ENCODE measurements around the gene SATB1. TPM values are rescaled to one million over a fixed set of nuclear protein-coding genes. Genes with fewer than 3 reads are reported as not detected.

Gene SATB1
- total and polyA plus RNA-seq, 2 of the 4 experiments (the other 2 are of a cell fraction), result 7.5 to 10.7 TPM

GRCh38 chr3:18442756-18443664 lies 17.9 kb upstream of the SATB1 start (continued):
- TF ChIP-seq ELK1 (IDR thresholded peaks at IDR 0.05; ENCODE audit: borderline replicate concordance, low read depth, low read length), result no peak

- dilution Hi-C loops (cut with HindIII; ENCODE audit: low sequenced_read_pairs, unreplicated experiment) (no loop called here), in situ Hi-C loops (cut with MboI; ENCODE audit: low sequenced_read_pairs) (no loop called here), intact Hi-C loops (cut with micrococcal nuclease) (loop anchor here (2.0 kb wide), 1 partner anchor 15 kb away; no protein-coding TSS in a partner anchor)
- no peak overlapping the region for H4K8ac ChIP-seq (ENCODE audit: low read depth in 2 of 2, low read length in 2 of 2)
- no peak overlapping the region for H2AK5ac ChIP-seq (ENCODE audit: low read depth, low read length)
- H3K4ac ChIP-seq (ENCODE audit: low read depth, low read length), result no peak overlapping the region
- POLR2A ChIA-PET (ENCODE audit: unreplicated experiment), result no interaction called here
- H2BK120ac ChIP-seq (ENCODE audit: low read depth, low read length), result no peak overlapping the region
- CTCF ChIA-PET, result interaction anchor here (0.6 kb wide), 1 partner anchor 600 kb away, joined by 3 read pairs; no protein-coding TSS in a partner anchor
- no peak overlapping the region for H3K56ac ChIP-seq (ENCODE audit: extremely low read depth, insufficient read depth, low read length)
- no peak overlapping the region for H2BK15ac ChIP-seq (ENCODE audit: low read depth, low read length)
- H3K36me3 ChIP-seq (ENCODE audit: control insufficient read depth, insufficient read depth, low read length), result no peaks in the 10 kb centered on the region
- H4K91ac ChIP-seq (ENCODE audit: insufficient read depth, low read depth, low read length), result no peak overlapping the region
- H3K27me3 ChIP-seq (ENCODE audit: control insufficient read depth, insufficient read depth, low read length), result peaks cover 30% of the 10 kb centered on the region
- TF ChIP-seq RFX5 (IDR thresholded peaks at IDR 0.05; ENCODE audit: low read depth, low read length) (no peak), RCOR1 (IDR thresholded peaks at IDR 0.05; ENCODE audit: insufficient replicate concordance, low read length) (no peak), MAZ (IDR thresholded peaks at IDR 0.05; ENCODE audit: borderline replicate concordance, low read depth, low read length) (no peak), MXI1 (IDR thresholded peaks at IDR 0.05; ENCODE audit: borderline replicate concordance, low read depth, low read length) (no peak), ELK1 (IDR thresholded peaks at IDR 0.05; ENCODE audit: borderline replicate concordance, low read depth, low read length) (no peak), POLR2A (IDR thresholded peaks at IDR 0.05; ENCODE audit: low read depth, low read length) (no peak), CHD1 (IDR thresholded peaks at IDR 0.05; ENCODE audit: low read depth, low read length) (no peak), USF2 (IDR thresholded peaks at IDR 0.05; ENCODE audit: low read depth, low read length) (no peak), CEBPB (IDR thresholded peaks at IDR 0.05; ENCODE audit: low read depth, low read length) (no peak), NFE2L2 (IDR thresholded peaks at IDR 0.05; ENCODE audit: low read depth, low read length) (no peak)
- no peak overlapping the region for H4K5ac ChIP-seq (ENCODE audit: low read depth, low read length)
- H3K23ac ChIP-seq (ENCODE audit: low read depth, low read length), result no peak overlapping the region
- H3K27ac ChIP-seq (ENCODE audit: insufficient read depth, low read length), result no peak overlapping the region
- no CpG with 5 or more reads among the region's 1 CpG for WGBS, 2 experiments (ENCODE audit: extremely low coverage in 2 of 2, insufficient read length in 1 of 2)
- no peak overlapping the region for H2AFZ ChIP-seq (replicated peaks; ENCODE audit: low read length, poor library complexity)
- ATAC-seq (ENCODE audit: low read depth), result no peak
- no peak overlapping the region for H2BK5ac ChIP-seq (ENCODE audit: low read depth, low read length, poor library complexity, severe bottlenecking)
- H3K4me3 ChIP-seq (ENCODE audit: insufficient read depth, low read depth, low read length), result no peak overlapping the region
- H3K4me1 ChIP-seq (ENCODE audit: control insufficient read depth, insufficient read depth, low read length), result no peaks in the 10 kb centered on the region
- no TSS peak for BruUV-seq (replicated peaks)
- no peak overlapping the region for H2BK20ac ChIP-seq (ENCODE audit: low read depth, low read length)
- H3K14ac ChIP-seq (replicated peaks; ENCODE audit: low read depth, low read length), result no peak overlapping the region
- no peak overlapping the region for H2AK9ac ChIP-seq (replicated peaks; ENCODE audit: low read depth, low read length, poor library complexity)
- no peak overlapping the region for H3K9ac ChIP-seq (ENCODE audit: low read depth, low read length)
- H3K79me1 ChIP-seq (ENCODE audit: low read depth in 1 of 2, low read length in 2 of 2), result no peaks in the 10 kb centered on the region
- no peak for DNase-seq
- H4K20me1 ChIP-seq (ENCODE audit: insufficient read depth, low read length), result no peaks in the 10 kb centered on the region
- H3K4me2 ChIP-seq (ENCODE audit: low read depth, low read length), result no peak overlapping the region
- H3K18ac ChIP-seq (ENCODE audit: low read depth, low read length), result no peak overlapping the region
- no peaks in the 10 kb centered on the region for H3K9me1 ChIP-seq (ENCODE audit: insufficient read depth, low read length)
- H3K9me3 ChIP-seq (ENCODE audit: control insufficient read depth, insufficient read depth, low read length), result no peaks in the 10 kb centered on the region
Measured at GRCh38 chr3:18441551-18441950, 16.4 kb upstream of the SATB1 start.

Measured in IMR-90 (cell line).